Measurements from ENCODE around the gene SBK1. TPM values are rescaled to one million over a fixed set of nuclear protein-coding genes. Genes with fewer than 3 reads are reported as not detected.

SBK1 gene
- total RNA-seq, 1 donor from 2014 or later = 1.9 TPM

- intact Hi-C loops (cut with DNase I) = loop anchor here (5.0 kb wide), 1 partner anchor 38 kb away; no protein-coding TSS in a partner anchor
- no peak for DNase-seq (ENCODE audit: low spot score)
These were observed 13.3 kb upstream of the SBK1 start for GRCh38 chr16:28279006-28279405.

- intact Hi-C loops (cut with DNase I) = no loop called here
These were observed 11.2 kb upstream of the SBK1 start for GRCh38 chr16:28280881-28281836.

GRCh38 chr16:28282045-28282444, 10.3 kb upstream of the SBK1 start:
- no peak for DNase-seq (ENCODE audit: low spot score)
- intact Hi-C loops (cut with DNase I) = no loop called here

More at GRCh38 chr16:28280881-28281836, 11.2 kb upstream of the SBK1 start:
- no peak for DNase-seq (ENCODE audit: low spot score)

- intact Hi-C loops (cut with DNase I) = no loop called here
- DNase-seq (ENCODE audit: low spot score) = no peak
These were observed 9.2 kb upstream of the SBK1 start for GRCh38 chr16:28283173-28283572.

- DNase-seq (ENCODE audit: low spot score) = no peak
- intact Hi-C loops (cut with DNase I) = no loop called here
These were observed 8.3 kb upstream of the SBK1 start for GRCh38 chr16:28283798-28284577.

GRCh38 chr16:28285649-28286048, 6.7 kb upstream of the SBK1 start:
- intact Hi-C loops (cut with DNase I) = no loop called here
- DNase-seq (ENCODE audit: low spot score) = no peak

- DNase-seq (ENCODE audit: low spot score) = no peak
- intact Hi-C loops (cut with DNase I) = no loop called here
These were observed 4.2 kb upstream of the SBK1 start for GRCh38 chr16:28288114-28288513.

GRCh38 chr16:28289048-28289447, 3.3 kb upstream of the SBK1 start:
- intact Hi-C loops (cut with DNase I) = no loop called here
- no peak for DNase-seq (ENCODE audit: low spot score)

- no peak for DNase-seq (ENCODE audit: low spot score)
- intact Hi-C loops (cut with DNase I) = no loop called here
These were observed 2.1 kb upstream of the SBK1 start for GRCh38 chr16:28289939-28290858.

GRCh38 chr16:28290859-28291254, 1.5 kb upstream of the SBK1 start:
- intact Hi-C loops (cut with DNase I) = no loop called here
- DNase-seq (ENCODE audit: low spot score) = no peak

- DNase-seq (ENCODE audit: low spot score) = no peak
- intact Hi-C loops (cut with DNase I) = no loop called here
These were observed 641 bp downstream of the SBK1 start for GRCh38 chr16:28292731-28293600.

GRCh38 chr16:28293601-28293960, 1.3 kb downstream of the SBK1 start:
- DNase-seq (ENCODE audit: low spot score) = no peak

GRCh38 chr16:28294201-28294600, 1.9 kb downstream of the SBK1 start:
- no peak for DNase-seq (ENCODE audit: low spot score)
- intact Hi-C loops (cut with DNase I) = no loop called here

More at GRCh38 chr16:28293601-28293960, 1.3 kb downstream of the SBK1 start:
- intact Hi-C loops (cut with DNase I) = no loop called here

GRCh38 chr16:28295276-28295675, 3.0 kb downstream of the SBK1 start:
- intact Hi-C loops (cut with DNase I) = no loop called here
- DNase-seq (ENCODE audit: low spot score) = no peak

GRCh38 chr16:28297308-28297707, 5.0 kb downstream of the SBK1 start:
- intact Hi-C loops (cut with DNase I) = no loop called here

GRCh38 chr16:28297784-28298510, 5.6 kb downstream of the SBK1 start:
- intact Hi-C loops (cut with DNase I) = no loop called here
- DNase-seq (ENCODE audit: low spot score) = no peak

More at GRCh38 chr16:28297308-28297707, 5.0 kb downstream of the SBK1 start:
- no peak for DNase-seq (ENCODE audit: low spot score)

GRCh38 chr16:28298511-28298878, 6.2 kb downstream of the SBK1 start:
- intact Hi-C loops (cut with DNase I) = no loop called here
- no peak for DNase-seq (ENCODE audit: low spot score)

- DNase-seq (ENCODE audit: low spot score) = no peak
- intact Hi-C loops (cut with DNase I) = no loop called here
These were observed 8.0 kb downstream of the SBK1 start for GRCh38 chr16:28300327-28300726.

All from cardiac septum (tissue), 1 donor.